SU-DHL-6 (cell line): ENCODE measurements around the gene BRD3OS.
A peak's percentile ranks its signal among the peaks of the same experiment; 100 is the strongest.

Source experiments
- H2AFZ ChIP-seq: fragments of 200-600 bp; sonication (generic); 2 replicates; pipeline ENCODE4 v1.6.1; 2014; ENCODE audit warnings: low read depth, mild to moderate bottlenecking, moderate library complexity, mixed read lengths, antibody characterized with exemption, low read length; ENCODE audit not compliant: severe bottlenecking
- H3F3A ChIP-seq: fragments of 200-600 bp; shearing (Covaris generic); 2 replicates; pipeline ENCODE4 v1.6.0; 2016; ENCODE audit warnings: antibody characterized with exemption, mild to moderate bottlenecking; ENCODE audit not compliant: insufficient read depth
- H3K27ac ChIP-seq: fragments of 200-600 bp; sonication (generic); 2 replicates; pipeline ENCODE4 v1.5.1; 2016; ENCODE audit warnings: low read depth, mild to moderate bottlenecking, low read length, moderate library complexity, mixed read lengths
- H3K27me3 ChIP-seq: fragments of 200-600 bp; sonication (generic), shearing (Covaris generic); 2 replicates; pipeline ENCODE4 v1.6.0; 2014; ENCODE audit warnings: mild to moderate bottlenecking, low read length
- H3K36me3 ChIP-seq: fragments of 200-600 bp; sonication (generic); 2 replicates; pipeline ENCODE4 v1.6.1; 2014; ENCODE audit warnings: mild to moderate bottlenecking, low read length, mixed read lengths
- H3K4me2 ChIP-seq: fragments of 300-600, 200-600 bp; shearing (Covaris generic), sonication (generic); 2 replicates; pipeline ENCODE4 v1.6.0; 2014; ENCODE audit warnings: low read length, low read depth, mild to moderate bottlenecking; ENCODE audit not compliant: poor library complexity, severe bottlenecking
- H3K4me3 ChIP-seq: fragments of 200-600 bp; sonication (generic); 2 replicates; pipeline ENCODE4 v1.5.1; 2014; ENCODE audit warnings: antibody characterized with exemption, low read length, mild to moderate bottlenecking, mixed read lengths; ENCODE audit not compliant: insufficient read depth, poor library complexity, severe bottlenecking
- H3K79me2 ChIP-seq: fragments of 200-600 bp; sonication (generic); 2 replicates; pipeline ENCODE4 v1.6.1; 2014; ENCODE audit warnings: mild to moderate bottlenecking, low read length, moderate library complexity; ENCODE audit not compliant: insufficient read depth
- H3K9ac ChIP-seq: fragments of 200-600 bp; sonication (generic); 2 replicates; pipeline ENCODE4 v1.7.0; 2014; ENCODE audit warnings: mild to moderate bottlenecking, low read length
- H3K9me2 ChIP-seq: fragments of 200-600 bp; sonication (generic); replicated peaks from 2 replicates; pipeline ENCODE4 v1.6.1; 2014; ENCODE audit warnings: low read length; ENCODE audit not compliant: insufficient read depth
- H3K9me3 ChIP-seq: fragments of 200-600 bp; sonication (generic); 2 replicates; pipeline ENCODE4 v1.6.1; 2014; ENCODE audit warnings: low read length, mixed read lengths; ENCODE audit not compliant: insufficient read depth
- H4K20me1 ChIP-seq: fragments of 200-600 bp; sonication (generic); 2 replicates; pipeline ENCODE4 v1.6.1; 2014; ENCODE audit warnings: low read depth, mild to moderate bottlenecking, antibody characterized with exemption, low read length, moderate library complexity, mixed read lengths
- CTCF ChIP-seq: fragments of 200-600 bp; sonication (generic); IDR thresholded peaks from one replicate; pipeline ENCODE4 v1.5.1; 2017; ENCODE audit warnings: antibody characterized with exemption, mild to moderate bottlenecking, low read length, moderate library complexity; ENCODE audit not compliant: insufficient read depth, poor library complexity, severe bottlenecking
- EZH2phosphoT487 ChIP-seq: fragments of 200-600 bp; sonication (generic), shearing (Covaris generic); conservative IDR thresholded peaks from 2 replicates; pipeline ENCODE4 v1.6.1; 2018; ENCODE audit warnings: mild to moderate bottlenecking, antibody characterized with exemption, low read length, moderate library complexity, mixed read lengths

BRD3OS gene

GRCh38 chr9:133980864-133981588 is 44.3 kb upstream of the BRD3OS start:
- no peaks in the 10 kb centered on the region for H3K9me3 ChIP-seq
- peak overlapping the region; percentile 53 for H3K9ac ChIP-seq
- H2AFZ ChIP-seq = no peak overlapping the region

GRCh38 chr9:133981589-133981957 is 43.7 kb upstream of the BRD3OS start:
- H4K20me1 ChIP-seq = peaks cover 4% of the 10 kb centered on the region; the same call in 1 of the 2 replicates
- no peak for TF ChIP-seq CTCF
- TF ChIP-seq EZH2phosphoT487 = no peak
- H3F3A ChIP-seq = peaks cover 35% of the 10 kb centered on the region
- H3K9me2 ChIP-seq = no peaks in the 10 kb centered on the region
- H3K4me3 ChIP-seq = no peak overlapping the region
- H3K4me2 ChIP-seq = peak overlapping the region; percentile 69
- H3K9me3 ChIP-seq = no peaks in the 10 kb centered on the region
- H3K27ac ChIP-seq = peak overlapping the region; percentile 97
- H3K36me3 ChIP-seq = no peaks in the 10 kb centered on the region
- H3K9ac ChIP-seq = peak overlapping the region; percentile 53
- H3K79me2 ChIP-seq = peaks cover 83% of the 10 kb centered on the region
- H2AFZ ChIP-seq = no peak overlapping the region
- no peaks in the 10 kb centered on the region for H3K27me3 ChIP-seq

More at GRCh38 chr9:133980864-133981588, 44.3 kb upstream of the BRD3OS start:
- Histone ChIP-seq H3K27me3 (no peaks in the 10 kb centered on the region), H3K27ac (peak overlapping the region; percentile 97), H4K20me1 (peaks cover 4% of the 10 kb centered on the region; the same call in 1 of the 2 replicates), H3K9me2 (no peaks in the 10 kb centered on the region), H3F3A (peaks cover 35% of the 10 kb centered on the region), H3K4me3 (no peak overlapping the region), H3K36me3 (no peaks in the 10 kb centered on the region), H3K4me2 (peak overlapping the region; percentile 69), H3K79me2 (peaks cover 83% of the 10 kb centered on the region)
- TF ChIP-seq EZH2phosphoT487 (no peak), CTCF (no peak)

GRCh38 chr9:133981958-133982681 is 43.2 kb upstream of the BRD3OS start:
- peak overlapping the region; percentile 69 for H3K4me2 ChIP-seq
- H3K4me3 ChIP-seq = no peak overlapping the region
- TF ChIP-seq EZH2phosphoT487 (no peak), CTCF (no peak)
- peaks cover 35% of the 10 kb centered on the region for H3F3A ChIP-seq
- H3K9ac ChIP-seq = peak overlapping the region; percentile 53
- peaks cover 4% of the 10 kb centered on the region; the same call in 1 of the 2 replicates for H4K20me1 ChIP-seq
- H3K27me3 ChIP-seq = no peaks in the 10 kb centered on the region
- H3K9me3 ChIP-seq = no peaks in the 10 kb centered on the region
- no peak overlapping the region for H2AFZ ChIP-seq
- H3K27ac ChIP-seq = peak overlapping the region; percentile 97
- H3K9me2 ChIP-seq = no peaks in the 10 kb centered on the region
- H3K79me2 ChIP-seq = peaks cover 82% of the 10 kb centered on the region
- no peaks in the 10 kb centered on the region for H3K36me3 ChIP-seq
